ENCODE measurements around the gene CAMK2G.
"Not testable (repeated sequence)": the region's sequence is repeated elsewhere in the genome, so short reads cannot be mapped to it uniquely, and the experiment has no call there.

CAMK2G gene

DNA sequence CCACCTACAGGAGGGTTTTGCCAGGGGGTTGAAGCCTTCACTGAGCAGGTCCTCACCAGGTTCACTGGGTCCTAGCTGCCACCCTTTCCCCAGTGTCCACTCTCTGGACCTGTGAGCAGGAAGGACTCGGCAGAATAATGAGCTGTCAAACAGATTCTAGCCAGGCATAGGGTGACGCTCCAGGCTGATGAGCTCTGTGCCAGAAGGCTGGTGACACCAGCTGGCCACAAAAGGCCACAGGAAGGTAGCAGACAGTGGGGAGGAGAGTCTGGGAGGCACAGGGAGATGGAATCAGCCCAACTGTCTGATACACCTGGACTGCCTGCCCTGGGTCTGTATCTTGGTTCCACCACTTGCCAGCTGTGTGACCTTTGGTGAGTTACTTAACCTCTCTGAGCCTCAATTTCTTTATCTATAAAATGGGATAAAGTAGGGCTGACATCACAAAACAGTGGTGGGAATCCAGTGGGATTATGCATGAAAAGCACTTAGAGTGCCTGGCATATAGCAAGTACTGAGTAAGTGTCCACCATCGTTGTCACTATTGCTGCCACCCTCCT is 36.3 kb downstream of the CAMK2G start:
- DNase-seq = no peak

GRCh38 chr10:73837072-73837471 is 37.3 kb downstream of the CAMK2G start:
- DNase-seq = no peak

DNA sequence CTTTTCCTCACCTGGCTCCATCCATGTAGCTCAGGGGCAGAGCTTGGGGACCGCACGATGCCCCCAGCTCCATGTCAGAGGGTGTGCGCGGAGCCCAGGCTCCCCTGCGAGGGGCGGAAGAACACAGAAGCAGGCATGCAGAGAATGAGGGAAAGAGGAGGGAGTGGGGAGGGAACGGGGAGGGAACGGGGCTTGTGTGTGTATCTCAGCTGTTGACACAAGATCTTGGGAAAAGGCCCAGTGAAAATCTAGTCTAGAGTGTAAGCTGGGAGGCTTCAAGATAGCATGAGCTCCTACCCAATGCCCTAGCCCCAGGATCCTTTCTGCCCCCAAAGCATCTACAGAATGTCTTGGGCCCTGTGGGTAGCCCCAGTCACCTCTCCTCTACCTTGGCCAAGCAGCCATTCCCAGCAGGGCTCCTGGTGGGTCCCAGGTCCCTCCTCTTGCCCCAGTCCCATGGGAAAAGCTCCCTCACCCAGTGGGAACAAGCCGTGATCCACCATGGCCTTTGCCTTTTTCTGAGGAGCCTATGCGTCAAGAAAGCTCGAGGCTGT is 37.9 kb downstream of the CAMK2G start:
- DNase-seq = no peak

DNA sequence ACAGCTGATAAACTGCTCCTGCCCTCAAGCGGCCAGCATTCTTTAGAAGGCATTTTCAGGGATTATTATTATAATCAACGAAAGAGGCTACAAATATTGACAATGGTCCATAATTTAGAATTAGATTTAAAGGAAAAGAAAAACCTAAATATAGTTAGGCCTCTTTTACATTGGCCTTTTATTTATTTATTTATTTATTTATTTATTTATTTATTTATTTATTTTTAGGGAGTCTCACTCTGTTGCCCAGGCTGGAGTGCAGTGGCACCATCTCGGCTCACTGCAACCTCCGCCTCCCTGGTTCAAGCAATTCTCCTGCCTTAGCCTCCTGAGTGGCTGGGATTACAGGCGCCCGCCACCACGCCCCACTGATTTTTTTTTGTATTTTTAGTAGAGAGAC is 45.3 kb downstream of the CAMK2G start:
- DNase-seq = not testable (repeated sequence)

DNA sequence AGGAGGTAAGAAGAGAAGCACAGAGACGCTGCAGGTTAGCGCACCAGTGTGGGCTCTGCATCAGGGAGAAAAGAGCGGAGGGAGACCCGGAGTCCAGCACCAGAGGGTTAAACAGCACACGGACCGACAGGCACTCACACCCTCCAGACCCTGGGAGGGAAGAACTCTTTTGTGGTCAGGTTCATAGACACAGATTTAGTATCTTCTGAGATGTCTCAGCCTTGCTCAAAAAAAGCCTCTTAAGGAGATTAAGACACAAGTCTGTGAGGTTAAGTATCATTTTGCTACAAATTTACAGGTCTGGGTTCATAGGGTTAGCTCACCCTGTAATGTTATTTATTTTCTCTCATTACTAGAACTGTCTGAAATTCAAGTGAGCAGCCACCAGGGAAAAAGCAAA is 46.2 kb downstream of the CAMK2G start:
- DNase-seq = no peak

GRCh38 chr10:73827346-73828089 is 46.8 kb downstream of the CAMK2G start:
- DNase-seq = no peak

- DNase-seq = no peak
Observed at GRCh38 chr10:73824146-73824725, 50.1 kb downstream of the CAMK2G start.

- no peak for DNase-seq
Observed at GRCh38 chr10:73823391-73823790, 51.0 kb downstream of the CAMK2G start.

- no peak for DNase-seq
Observed at GRCh38 chr10:73819513-73820093, 54.8 kb downstream of the CAMK2G start.

DNA sequence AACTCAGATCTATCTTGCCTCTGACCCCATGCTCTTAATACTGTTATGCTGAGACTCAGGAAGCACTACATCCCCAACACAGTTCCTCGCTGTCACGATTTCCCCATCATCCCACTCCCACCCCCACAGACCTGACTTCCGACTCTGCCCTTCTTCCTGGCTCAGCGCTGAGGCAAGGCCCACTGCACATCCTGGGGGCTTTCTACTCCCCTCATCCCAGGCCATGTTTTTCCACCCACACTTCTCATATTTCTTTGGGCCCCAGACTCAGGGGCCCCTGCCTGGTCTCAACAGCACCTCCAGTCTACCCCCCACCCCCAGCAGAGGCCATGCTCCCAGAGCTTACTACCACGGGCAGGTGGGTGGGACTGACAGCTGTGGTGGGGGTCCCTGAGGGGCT is 55.3 kb downstream of the CAMK2G start:
- DNase-seq = no peak

GRCh38 chr10:73818402-73818801 is 56.0 kb downstream of the CAMK2G start:
- DNase-seq = no peak

DNA sequence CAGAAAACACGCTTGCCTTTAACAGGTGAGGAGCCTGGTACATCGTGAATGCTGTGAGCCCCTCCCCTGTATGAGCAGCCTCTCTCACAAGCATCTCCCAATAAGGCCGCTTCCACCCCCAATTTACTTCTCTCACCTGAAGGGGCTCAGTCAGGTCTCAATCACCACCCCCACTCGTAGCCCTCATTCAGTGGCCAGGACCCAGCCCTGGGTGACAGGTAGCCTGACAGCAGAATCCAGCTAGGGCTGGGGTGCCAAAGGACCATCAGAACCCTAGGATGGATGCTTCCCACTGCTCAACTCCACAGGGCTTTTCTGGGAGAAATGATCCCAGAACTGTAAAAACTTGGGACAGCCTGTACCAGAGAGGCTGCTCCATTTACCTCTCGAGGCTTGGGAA is 56.5 kb downstream of the CAMK2G start:
- DNase-seq = no peak

- no peak for DNase-seq
Observed at GRCh38 chr10:73816917-73817729, 57.2 kb downstream of the CAMK2G start.

GRCh38 chr10:73815719-73816030 is 58.7 kb downstream of the CAMK2G start:
- no peak for DNase-seq

- no peak for DNase-seq
Observed at GRCh38 chr10:73814896-73815718, 59.2 kb downstream of the CAMK2G start.

GRCh38 chr10:73814276-73814895 is 60.0 kb downstream of the CAMK2G start:
- no peak for DNase-seq

DNA sequence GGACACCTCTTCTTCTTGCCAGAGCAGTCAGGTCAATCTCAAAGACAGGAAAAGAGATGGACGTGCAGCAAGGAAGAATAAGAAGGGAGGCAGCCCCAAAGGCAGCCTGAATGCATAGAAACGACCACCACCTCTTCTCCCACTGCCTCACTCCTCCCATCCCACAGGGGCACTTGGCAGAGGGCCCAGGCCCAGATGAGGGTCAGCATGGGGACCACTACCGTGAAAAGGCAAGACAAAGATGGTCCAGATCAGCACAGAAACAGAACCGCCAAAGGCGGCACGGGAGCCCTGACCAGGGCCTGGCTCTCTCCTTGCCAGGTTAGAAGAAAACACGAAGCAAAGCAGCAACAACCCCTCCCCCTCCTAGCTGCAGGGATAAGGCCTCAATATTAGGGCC is 61.0 kb downstream of the CAMK2G start:
- no peak for DNase-seq

GRCh38 chr10:73812657-73813056 is 61.7 kb downstream of the CAMK2G start:
- no peak for DNase-seq

GRCh38 chr10:73810735-73811465 is 63.5 kb downstream of the CAMK2G start:
- peak; percentile 27 to 41 for DNase-seq

DNA sequence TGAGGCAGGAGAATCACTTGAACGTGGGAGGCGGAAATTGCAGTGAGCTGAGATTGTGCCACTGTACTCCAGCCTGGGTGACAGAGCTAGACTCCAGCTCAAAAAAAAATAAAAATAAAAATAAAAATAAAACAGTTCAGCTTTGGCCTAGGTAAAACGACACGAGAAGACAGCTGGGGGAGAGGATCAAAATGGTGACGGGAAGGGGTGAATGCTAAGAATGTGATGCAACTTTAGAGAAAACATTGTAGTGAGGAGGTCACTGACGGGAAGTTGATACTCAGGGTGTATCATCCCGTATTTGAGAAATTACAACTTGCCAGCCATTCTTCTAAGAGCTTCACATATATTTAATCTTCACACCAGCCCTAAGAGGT is 64.0 kb downstream of the CAMK2G start:
- DNase-seq = no peak

Data from activated CD4-positive, alpha-beta T cell treated with anti-CD3 and anti-CD28 coated beads, Interleukin-2, amount 50 U/mL, for 4 hours (primary cell).